B cell (primary cell): ENCODE results near the gene ARHGDIG.

Source experiments
- EZH2 ChIP-seq: IDR thresholded peaks from 2 replicates; pipeline ENCODE4 v1.6.1; 2012; ENCODE audit warnings: borderline replicate concordance, low read depth, mild to moderate bottlenecking, moderate library complexity, low read length; ENCODE audit not compliant: insufficient read depth, poor library complexity, severe bottlenecking
- TF ChIP-seq, protein P1 (sequence below): fragments of 200-600 bp; IDR thresholded peaks from one replicate; pipeline ENCODE4 v1.8.0; 2022; ENCODE audit warnings: antibody characterized with exemption, mild to moderate bottlenecking

DNA sequence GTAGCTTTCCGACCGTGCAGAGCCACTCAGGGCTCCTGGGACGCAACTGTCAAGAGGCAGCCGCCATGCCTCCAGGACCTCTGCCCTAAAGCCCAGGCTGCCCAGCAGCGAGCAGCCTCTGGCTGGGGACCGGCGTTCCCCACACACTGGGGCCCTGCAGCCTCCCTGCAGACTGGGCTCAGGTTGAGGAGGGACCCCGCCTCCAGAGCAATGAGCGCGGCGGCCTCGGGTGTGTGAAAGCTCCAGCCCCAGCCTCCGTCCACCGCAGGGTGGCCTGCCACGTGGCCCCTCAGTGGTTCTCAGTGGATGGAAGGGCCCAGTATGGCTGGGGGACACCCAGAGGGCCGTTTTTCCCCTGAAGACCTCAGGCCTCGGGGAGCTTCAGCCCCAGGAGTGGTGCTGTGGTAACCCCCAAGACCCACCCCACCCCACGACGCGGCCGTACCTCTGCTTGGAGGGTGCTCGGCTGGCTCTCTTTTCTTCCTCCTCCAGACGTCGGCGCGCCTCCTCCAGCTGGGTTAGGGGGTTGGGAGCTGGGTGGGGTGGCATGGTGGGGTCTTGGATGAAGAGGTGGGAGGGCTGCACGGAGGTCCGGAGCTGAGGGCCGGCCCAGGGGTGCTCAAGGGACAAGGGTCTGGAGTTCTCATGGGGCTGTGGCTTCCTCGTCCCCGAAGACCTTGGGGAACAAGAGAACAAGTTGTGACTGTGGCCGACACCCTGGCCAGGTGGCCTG, 12.8 kb downstream of the ARHGDIG start:
- TF ChIP-seq, protein P1, sequence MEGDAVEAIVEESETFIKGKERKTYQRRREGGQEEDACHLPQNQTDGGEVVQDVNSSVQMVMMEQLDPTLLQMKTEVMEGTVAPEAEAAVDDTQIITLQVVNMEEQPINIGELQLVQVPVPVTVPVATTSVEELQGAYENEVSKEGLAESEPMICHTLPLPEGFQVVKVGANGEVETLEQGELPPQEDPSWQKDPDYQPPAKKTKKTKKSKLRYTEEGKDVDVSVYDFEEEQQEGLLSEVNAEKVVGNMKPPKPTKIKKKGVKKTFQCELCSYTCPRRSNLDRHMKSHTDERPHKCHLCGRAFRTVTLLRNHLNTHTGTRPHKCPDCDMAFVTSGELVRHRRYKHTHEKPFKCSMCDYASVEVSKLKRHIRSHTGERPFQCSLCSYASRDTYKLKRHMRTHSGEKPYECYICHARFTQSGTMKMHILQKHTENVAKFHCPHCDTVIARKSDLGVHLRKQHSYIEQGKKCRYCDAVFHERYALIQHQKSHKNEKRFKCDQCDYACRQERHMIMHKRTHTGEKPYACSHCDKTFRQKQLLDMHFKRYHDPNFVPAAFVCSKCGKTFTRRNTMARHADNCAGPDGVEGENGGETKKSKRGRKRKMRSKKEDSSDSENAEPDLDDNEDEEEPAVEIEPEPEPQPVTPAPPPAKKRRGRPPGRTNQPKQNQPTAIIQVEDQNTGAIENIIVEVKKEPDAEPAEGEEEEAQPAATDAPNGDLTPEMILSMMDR, result no peak
- no peak for TF ChIP-seq EZH2
